GM18498 (cell line): Measurements from ENCODE around the gene FAM120AOS.
"Not testable (repeated sequence)": the region's sequence is repeated elsewhere in the genome, so short reads cannot be mapped to it uniquely, and the experiment has no call there.

Source experiments
- ATAC-seq: cut with Tn5 transposase; IDR thresholded peaks from one replicate; pipeline ENCODE4 v1.9.1; 2021; ENCODE audit warnings: mild to moderate bottlenecking, moderate library complexity; ENCODE audit not compliant: unreplicated experiment

FAM120AOS gene

GRCh38 chr9:93440896-93441580 is 12.3 kb downstream of the FAM120AOS start:
- no peak for ATAC-seq

DNA sequence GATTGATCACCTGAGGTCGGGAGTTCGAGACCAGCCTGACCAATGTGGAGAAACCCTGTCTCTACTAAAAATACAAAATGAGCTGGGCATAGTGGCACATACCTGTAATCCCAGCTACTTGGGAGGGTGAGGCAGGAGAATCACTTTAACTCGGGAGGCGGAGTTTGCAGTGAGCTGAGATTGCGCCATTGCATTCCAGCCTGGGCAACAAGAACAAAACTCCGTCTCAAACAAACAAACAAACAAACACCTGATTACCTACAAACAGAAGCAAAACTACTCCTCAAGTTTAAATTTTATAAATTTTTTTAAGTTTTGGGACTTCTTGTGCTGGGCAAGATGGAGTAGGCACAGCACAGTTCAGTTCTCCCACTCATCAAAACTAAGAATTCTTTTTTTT is 14.1 kb downstream of the FAM120AOS start:
- ATAC-seq: not testable (repeated sequence)

- ATAC-seq: no peak
Measured at GRCh38 chr9:93437996-93438395, 15.4 kb downstream of the FAM120AOS start.

DNA sequence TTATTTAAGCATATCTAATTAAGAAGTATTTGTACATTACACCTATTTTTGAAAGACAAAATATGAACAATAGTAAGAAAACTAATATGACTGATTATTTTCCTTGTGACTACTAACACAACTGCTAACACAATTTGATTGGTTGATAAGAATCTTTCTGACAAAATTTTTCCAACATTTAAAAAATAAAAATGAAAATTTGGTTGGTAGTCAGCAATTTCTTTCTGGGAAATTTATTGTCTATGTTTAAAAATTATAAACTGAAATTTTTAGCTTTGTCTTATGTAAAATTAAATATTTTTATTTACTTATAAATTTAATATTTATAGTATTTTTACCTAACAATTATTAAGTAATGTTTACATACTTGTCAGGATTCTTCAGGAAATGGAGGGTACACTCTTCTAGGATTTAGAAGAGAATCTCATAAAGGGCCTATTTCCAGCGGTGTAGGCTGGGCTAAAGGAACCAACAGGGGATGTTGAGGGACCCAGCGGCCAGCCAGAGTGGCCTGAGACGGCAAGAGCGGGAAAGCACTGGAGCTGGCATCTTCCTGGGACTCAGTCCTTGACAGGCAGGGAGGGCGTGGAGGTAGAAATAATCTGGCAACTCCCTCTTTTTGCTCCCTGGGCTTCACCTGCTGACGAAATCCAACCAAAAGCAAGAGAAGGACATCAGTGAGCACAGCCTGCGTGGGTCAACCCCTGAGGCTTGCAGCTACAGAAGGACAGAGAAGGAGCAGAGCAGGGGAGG is 16.6 kb downstream of the FAM120AOS start:
- ATAC-seq: no peak

GRCh38 chr9:93436218-93436617 is 17.2 kb downstream of the FAM120AOS start:
- no peak for ATAC-seq

- ATAC-seq: no peak
Measured at GRCh38 chr9:93435386-93435785, 18.0 kb downstream of the FAM120AOS start.

DNA sequence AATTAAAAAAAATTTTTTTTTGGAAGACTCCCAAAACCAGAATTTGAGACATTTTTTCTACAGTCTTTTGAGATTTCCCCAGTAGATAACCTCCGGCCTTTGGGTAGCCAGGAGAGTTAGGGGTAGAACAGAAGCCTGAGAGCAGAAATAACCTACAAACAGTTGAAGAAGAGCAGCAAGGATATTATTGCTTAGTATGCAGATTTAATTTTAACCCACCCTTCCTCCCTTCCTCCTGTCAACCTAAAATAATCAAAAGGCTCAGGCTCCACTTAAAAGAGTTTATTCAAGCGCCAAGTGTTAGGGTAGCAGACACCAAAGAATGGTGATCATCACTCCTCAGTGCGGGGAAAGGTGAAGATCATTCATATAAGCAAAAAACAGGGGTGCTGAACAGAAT is 19.3 kb downstream of the FAM120AOS start:
- no peak for ATAC-seq

- no peak for ATAC-seq
Measured at GRCh38 chr9:93432964-93433363, 20.4 kb downstream of the FAM120AOS start.

DNA sequence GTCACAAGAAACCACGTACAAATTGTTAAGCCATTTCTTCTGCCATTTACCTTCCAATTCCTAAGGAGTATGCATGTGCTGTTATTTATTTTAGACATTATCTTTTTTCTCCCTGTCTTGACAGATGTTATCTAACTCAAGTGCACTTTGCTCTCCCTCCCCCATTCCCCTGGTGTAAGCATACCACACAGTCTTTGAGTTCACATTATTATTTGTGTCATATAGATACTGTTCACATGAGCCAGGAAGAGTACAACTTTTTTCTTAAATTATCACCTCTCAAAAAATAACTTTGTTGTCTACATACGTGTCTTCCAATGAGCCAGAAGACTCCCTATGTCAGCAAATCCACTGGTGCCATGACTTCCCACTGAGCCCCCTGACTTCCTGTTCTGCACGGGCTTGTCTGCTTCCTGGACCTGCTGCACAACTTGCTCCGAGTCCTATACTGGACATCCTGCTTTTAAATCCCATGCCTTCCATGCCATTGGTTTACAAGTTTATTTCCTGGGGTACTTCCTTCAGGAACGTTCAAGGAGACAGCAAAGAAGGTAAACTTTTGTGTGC is 21.8 kb downstream of the FAM120AOS start:
- no peak for ATAC-seq

DNA sequence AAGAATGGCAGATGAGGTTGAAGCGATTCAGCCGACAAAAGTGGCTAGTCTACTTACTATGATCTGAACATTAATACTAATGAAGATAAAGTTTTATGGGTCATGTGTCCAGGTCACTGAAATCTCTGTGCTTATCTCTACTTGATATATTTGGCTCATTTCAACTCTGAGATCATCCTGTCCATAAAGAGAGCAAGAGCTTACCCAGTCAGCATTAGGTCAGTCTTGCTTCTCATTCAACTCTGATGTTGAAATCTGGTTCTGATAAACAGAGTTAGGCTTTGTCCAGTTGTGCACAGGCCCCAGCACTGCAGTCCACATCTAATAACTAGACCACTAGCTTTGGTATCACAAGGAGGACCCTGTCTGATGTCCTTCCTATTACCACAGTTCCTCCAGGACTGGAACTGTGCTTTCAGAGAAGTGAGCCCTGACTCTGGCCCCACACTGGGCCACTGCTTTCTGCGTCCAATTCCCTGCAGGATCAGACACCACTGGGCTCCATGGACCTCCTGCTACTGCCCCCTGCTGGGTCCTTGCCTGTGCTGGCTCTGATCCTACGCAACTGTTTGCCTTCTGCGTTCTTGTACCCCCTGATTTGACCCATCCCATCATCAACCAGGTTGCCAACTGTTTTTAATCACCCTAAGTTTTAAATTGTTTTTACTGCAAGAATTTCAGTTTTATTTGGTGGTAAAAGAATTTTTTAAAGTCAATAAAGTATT is 25.6 kb downstream of the FAM120AOS start:
- no peak for ATAC-seq

GRCh38 chr9:93422977-93423616 is 30.3 kb downstream of the FAM120AOS start:
- ATAC-seq: no peak

GRCh38 chr9:93419023-93419422 is 34.4 kb downstream of the FAM120AOS start:
- ATAC-seq: no peak

DNA sequence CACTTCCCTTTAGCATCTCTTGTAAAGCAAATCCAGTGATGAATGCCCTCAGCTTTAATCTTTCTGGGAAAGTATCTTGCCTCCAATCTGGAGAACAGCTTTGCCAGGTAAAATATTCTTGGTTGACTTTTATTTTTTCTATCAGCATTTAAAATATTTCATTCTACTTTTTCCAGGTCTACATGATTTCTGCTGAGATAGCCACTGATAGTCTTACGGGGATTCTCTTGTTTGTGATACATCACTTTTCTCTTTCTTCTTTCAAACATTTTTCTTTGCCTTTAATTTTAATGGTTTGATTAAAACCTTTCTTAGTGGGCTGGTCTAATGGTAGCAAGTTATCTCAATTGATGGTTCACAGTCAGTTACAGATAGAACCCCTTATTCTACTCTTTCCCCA is 35.8 kb downstream of the FAM120AOS start:
- ATAC-seq: no peak

DNA sequence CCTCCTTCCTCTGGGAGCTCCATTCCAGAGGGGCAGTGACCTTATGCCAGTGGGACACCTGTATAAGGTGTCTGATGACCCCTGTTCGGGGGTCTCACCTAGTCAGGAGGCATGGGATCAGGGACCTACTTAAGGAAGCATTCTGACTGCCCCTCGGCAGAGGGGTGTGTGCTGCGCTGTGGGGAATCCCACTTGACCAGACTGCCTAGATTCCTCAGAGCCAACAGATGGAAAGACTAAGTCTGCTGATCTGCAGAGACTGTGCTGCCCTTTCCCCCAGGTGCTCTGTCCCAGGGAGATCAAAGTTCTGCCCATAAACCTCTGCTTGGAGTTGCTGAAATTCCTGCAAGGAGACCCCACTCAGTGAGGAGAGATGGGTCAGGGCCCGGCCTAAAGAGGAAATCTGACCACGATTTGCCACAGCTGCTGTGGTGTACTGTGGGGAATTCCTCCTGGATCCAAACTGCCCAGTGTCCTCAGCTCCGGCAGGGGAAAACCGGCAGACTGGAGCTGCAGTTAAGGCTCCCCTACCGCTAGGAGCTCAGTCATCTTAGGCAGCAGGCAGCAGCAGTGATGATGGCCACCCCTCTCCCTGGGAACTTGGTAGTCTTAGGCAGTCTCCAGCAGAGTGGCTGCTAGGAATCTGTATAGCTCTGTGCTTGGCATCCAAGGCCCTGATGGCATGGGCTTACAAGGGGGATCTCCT is 36.7 kb downstream of the FAM120AOS start:
- no peak for ATAC-seq

- ATAC-seq: no peak
Measured at GRCh38 chr9:93415176-93415690, 38.1 kb downstream of the FAM120AOS start.

DNA sequence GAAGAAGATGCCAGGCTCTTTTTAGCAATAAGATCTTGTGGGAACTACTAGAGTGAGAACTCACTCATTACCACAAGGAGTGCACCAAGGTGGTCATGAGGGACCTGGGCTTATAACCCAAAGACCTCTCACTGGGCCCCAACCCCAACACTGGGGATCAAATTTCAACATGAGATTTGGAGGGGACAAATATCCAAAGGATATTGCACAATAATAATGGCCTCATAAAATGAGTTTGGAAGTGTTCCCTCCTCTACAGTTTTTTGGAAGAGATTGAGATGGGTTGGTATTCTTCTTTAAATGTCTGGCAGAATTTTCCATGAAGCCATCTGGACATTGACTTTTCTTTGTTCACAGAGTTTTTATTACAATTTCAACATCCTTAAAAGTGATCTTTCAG is 39.9 kb downstream of the FAM120AOS start:
- ATAC-seq: no peak

DNA sequence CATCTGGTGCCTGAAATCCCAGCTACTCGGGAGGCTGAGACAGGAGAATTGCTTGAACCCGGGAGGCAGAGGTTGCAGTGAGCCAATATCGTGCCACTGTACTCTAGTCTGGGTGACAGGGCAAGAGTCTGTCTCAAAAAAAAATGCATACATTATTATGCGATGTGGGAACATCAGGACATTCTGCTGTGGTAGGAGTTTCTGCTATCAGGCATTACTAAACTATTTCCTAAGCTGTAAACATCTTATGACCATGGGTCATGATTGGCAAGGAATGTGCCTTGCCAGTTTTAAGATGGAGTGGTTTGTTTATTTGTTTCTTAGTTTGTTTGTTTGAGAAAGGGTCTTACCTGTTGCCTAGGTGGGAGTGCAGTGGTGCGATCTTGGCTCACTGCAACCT is 47.0 kb downstream of the FAM120AOS start:
- ATAC-seq: no peak

GRCh38 chr9:93398471-93398870 is 54.9 kb downstream of the FAM120AOS start:
- ATAC-seq: no peak

DNA sequence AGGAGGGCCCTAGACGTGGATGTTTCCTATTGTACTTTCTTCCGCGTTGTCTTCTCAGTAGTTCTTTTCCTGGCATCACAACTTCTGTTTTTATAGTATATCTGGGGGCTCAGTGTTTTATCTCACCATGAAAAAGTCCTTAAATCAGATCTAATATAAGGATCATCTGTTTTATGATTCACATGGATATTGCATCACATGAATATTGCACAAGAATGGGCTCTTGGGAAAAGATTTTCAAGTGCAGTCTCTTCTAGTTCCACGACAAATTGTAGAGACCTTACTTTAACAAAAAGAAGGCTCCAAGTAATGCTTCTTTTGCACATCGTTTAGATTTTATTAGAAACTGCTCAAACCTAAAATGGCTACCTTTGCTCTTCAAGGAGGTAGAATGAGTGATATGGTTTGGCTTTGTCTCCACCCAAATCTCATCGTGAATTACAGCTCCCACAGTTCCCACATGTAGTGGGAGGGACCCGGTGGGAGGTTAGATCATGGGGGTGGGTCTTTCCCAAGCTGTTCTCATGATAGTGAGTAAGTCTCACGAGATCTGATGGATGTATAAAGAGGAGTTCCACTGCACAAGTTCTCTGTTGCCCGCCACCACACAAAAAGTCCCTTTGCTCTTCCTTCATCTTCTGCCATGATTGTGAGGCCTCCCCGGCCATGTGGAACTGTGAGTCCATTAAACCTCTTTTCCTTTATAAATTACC is 55.6 kb downstream of the FAM120AOS start:
- no peak for ATAC-seq
